ENCODE measurements around the gene GABBR1.

The GABBR1 gene

GRCh38 chr6:29597184-29597583 lies 35.8 kb downstream of the GABBR1 start:
- Histone ChIP-seq H3K9me3 (ENCODE audit: low read depth, low read length) (no peaks in the 10 kb centered on the region), H3K4me3 (no peak overlapping the region), H3K27ac (no peak overlapping the region), H3K9ac (ENCODE audit: insufficient read length) (no peak overlapping the region), H3K36me3 (ENCODE audit: insufficient read depth, low read length) (no peaks in the 10 kb centered on the region)
- no peak for TF ChIP-seq EZH2 (IDR thresholded peaks at IDR 0.05)
- no peak for TF ChIP-seq POLR2AphosphoS5 (IDR thresholded peaks at IDR 0.05; ENCODE audit: borderline replicate concordance, low read depth, low read length)
- TF ChIP-seq FOXP2 (optimal IDR thresholded peaks at IDR 0.05; ENCODE audit: control extremely low read depth, extremely low read length, insufficient read depth): no peak
- no peak for DNase-seq (ENCODE audit: low read depth, low spot score)

- H3K36me3 ChIP-seq (ENCODE audit: insufficient read depth, low read length): no peaks in the 10 kb centered on the region
- no peaks in the 10 kb centered on the region for H3K9me3 ChIP-seq (ENCODE audit: low read depth, low read length)
- H3K9ac ChIP-seq (ENCODE audit: insufficient read length): no peak overlapping the region
- no peak overlapping the region for H3K27ac ChIP-seq
- DNase-seq (ENCODE audit: low read depth, low spot score): no peak
- TF ChIP-seq EZH2 (IDR thresholded peaks at IDR 0.05) (no peak), FOXP2 (optimal IDR thresholded peaks at IDR 0.05; ENCODE audit: control extremely low read depth, extremely low read length, insufficient read depth) (no peak)
- H3K4me3 ChIP-seq: no peak overlapping the region
Measured at GRCh38 chr6:29596381-29596900, 36.5 kb downstream of the GABBR1 start.

GRCh38 chr6:29593199-29593855 lies 39.7 kb downstream of the GABBR1 start:
- Histone ChIP-seq H3K27ac (no peak overlapping the region), H3K9me3 (ENCODE audit: low read depth, low read length) (no peaks in the 10 kb centered on the region), H3K4me3 (no peak overlapping the region), H3K9ac (ENCODE audit: insufficient read length) (no peak overlapping the region), H3K36me3 (ENCODE audit: insufficient read depth, low read length) (no peaks in the 10 kb centered on the region)
- no peak for DNase-seq (ENCODE audit: low read depth, low spot score)
- TF ChIP-seq FOXP2 (optimal IDR thresholded peaks at IDR 0.05; ENCODE audit: control extremely low read depth, extremely low read length, insufficient read depth): no peak
- no peak for TF ChIP-seq POLR2AphosphoS5 (IDR thresholded peaks at IDR 0.05; ENCODE audit: borderline replicate concordance, low read depth, low read length)
- TF ChIP-seq EZH2 (IDR thresholded peaks at IDR 0.05): no peak

GRCh38 chr6:29591677-29592076 lies 41.3 kb downstream of the GABBR1 start:
- no peak overlapping the region for H3K4me3 ChIP-seq
- no peak overlapping the region for H3K9ac ChIP-seq (ENCODE audit: insufficient read length)
- no peaks in the 10 kb centered on the region for H3K36me3 ChIP-seq (ENCODE audit: insufficient read depth, low read length)
- no peaks in the 10 kb centered on the region for H3K9me3 ChIP-seq (ENCODE audit: low read depth, low read length)
- no peak overlapping the region for H3K27ac ChIP-seq
- DNase-seq (ENCODE audit: low read depth, low spot score): no peak
- TF ChIP-seq EZH2 (IDR thresholded peaks at IDR 0.05): no peak
- TF ChIP-seq POLR2AphosphoS5 (IDR thresholded peaks at IDR 0.05; ENCODE audit: borderline replicate concordance, low read depth, low read length): no peak
- TF ChIP-seq FOXP2 (optimal IDR thresholded peaks at IDR 0.05; ENCODE audit: control extremely low read depth, extremely low read length, insufficient read depth): no peak

DNA sequence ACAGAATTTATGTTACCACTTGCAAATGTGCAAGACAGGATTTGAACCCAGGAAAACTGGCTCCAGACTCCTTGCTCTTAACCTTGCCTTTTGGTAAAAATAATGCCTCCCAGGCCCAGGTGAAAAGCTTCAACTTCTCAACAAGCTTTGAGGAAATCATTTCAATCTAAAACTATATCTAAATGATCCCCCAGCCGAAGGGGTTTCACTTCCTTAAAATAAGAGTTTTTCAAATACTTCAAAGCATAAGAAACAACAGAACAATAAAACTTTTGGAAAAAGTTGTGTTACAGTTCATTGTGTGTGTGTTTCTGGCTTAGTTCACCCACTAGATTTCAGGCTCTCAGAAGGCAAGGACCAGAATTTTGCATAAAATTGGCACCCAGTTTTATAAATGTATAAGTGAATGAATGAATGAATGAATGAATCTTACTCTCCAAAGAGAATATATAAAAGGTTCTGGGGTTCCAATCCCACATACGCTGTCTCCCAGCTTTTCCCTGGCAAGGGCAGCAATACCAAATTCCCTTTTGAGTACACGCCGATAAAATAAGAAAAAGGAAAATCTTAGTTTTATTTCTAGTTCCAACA lies 42.7 kb downstream of the GABBR1 start:
- Histone ChIP-seq H3K36me3 (ENCODE audit: insufficient read depth, low read length) (no peaks in the 10 kb centered on the region), H3K9ac (ENCODE audit: insufficient read length) (no peak overlapping the region), H3K4me3 (no peak overlapping the region), H3K27ac (no peak overlapping the region), H3K9me3 (ENCODE audit: low read depth, low read length) (no peaks in the 10 kb centered on the region)
- TF ChIP-seq EZH2 (IDR thresholded peaks at IDR 0.05) (no peak), POLR2AphosphoS5 (IDR thresholded peaks at IDR 0.05; ENCODE audit: borderline replicate concordance, low read depth, low read length) (no peak), FOXP2 (optimal IDR thresholded peaks at IDR 0.05; ENCODE audit: control extremely low read depth, extremely low read length, insufficient read depth) (no peak)
- DNase-seq (ENCODE audit: low read depth, low spot score): no peak

GRCh38 chr6:29589423-29590048 lies 43.4 kb downstream of the GABBR1 start:
- no peak for TF ChIP-seq POLR2AphosphoS5 (IDR thresholded peaks at IDR 0.05; ENCODE audit: borderline replicate concordance, low read depth, low read length)
- DNase-seq (ENCODE audit: low read depth, low spot score): peak; percentile 18

GRCh38 chr6:29584821-29585220 lies 48.2 kb downstream of the GABBR1 start, which contains the start of gene OR2H2:
OR2H2 (plus strand) TSS chr6:29585121; CDS start chr6:29587945, 2,824 bp downstream.
- no peaks in the 10 kb centered on the region for H3K9me3 ChIP-seq (ENCODE audit: low read depth, low read length)
- no peak within 1 kb of the TSS for H3K27ac ChIP-seq
- H3K9ac ChIP-seq (ENCODE audit: insufficient read length): no peak within 1 kb of the TSS
- no peak for TF ChIP-seq EZH2 (IDR thresholded peaks at IDR 0.05)
- no peak for TF ChIP-seq POLR2AphosphoS5 (IDR thresholded peaks at IDR 0.05; ENCODE audit: borderline replicate concordance, low read depth, low read length)
- no peak for TF ChIP-seq FOXP2 (optimal IDR thresholded peaks at IDR 0.05; ENCODE audit: control extremely low read depth, extremely low read length, insufficient read depth)
- H3K4me3 ChIP-seq: no peak within 1 kb of the TSS
- DNase-seq (ENCODE audit: low read depth, low spot score): no peak
- no peaks in the 10 kb centered on the region for H3K36me3 ChIP-seq (ENCODE audit: insufficient read depth, low read length)

More at GRCh38 chr6:29589423-29590048, 43.4 kb downstream of the GABBR1 start:
- H3K9me3 ChIP-seq (ENCODE audit: low read depth, low read length): no peaks in the 10 kb centered on the region
- H3K36me3 ChIP-seq (ENCODE audit: insufficient read depth, low read length): no peaks in the 10 kb centered on the region
- H3K4me3 ChIP-seq: no peak overlapping the region
- no peak overlapping the region for H3K9ac ChIP-seq (ENCODE audit: insufficient read length)
- H3K27ac ChIP-seq: no peak overlapping the region

DNA sequence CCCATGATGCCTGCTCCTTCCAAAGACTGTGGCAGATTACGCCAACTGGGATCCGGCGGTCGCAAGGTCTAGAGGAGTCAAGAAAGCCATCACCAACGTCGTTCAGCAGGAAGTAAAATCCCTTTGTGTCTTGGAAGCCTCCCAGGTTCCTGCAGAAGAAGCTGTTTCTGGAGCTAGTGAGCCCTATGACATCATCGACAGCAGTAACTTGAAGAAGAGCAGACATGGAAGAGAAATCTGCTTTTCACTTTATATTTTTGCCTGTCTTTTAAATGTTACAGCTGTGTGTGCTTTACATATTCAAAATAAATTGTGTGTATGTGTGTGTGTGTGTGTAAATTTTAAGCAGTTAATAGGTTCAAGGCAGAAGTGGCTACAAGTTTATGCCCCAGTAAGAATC lies 55.4 kb downstream of the GABBR1 start:
- TF ChIP-seq EZH2 (IDR thresholded peaks at IDR 0.05): no peak
- H3K9me3 ChIP-seq (ENCODE audit: low read depth, low read length): no peaks in the 10 kb centered on the region
- no peaks in the 10 kb centered on the region for H3K36me3 ChIP-seq (ENCODE audit: insufficient read depth, low read length)
- no peak overlapping the region for H3K4me3 ChIP-seq
- H3K9ac ChIP-seq (ENCODE audit: insufficient read length): no peak overlapping the region
- no peak for DNase-seq (ENCODE audit: low read depth, low spot score)
- no peak overlapping the region for H3K27ac ChIP-seq

Measured in SK-N-MC (cell line).